ENCODE results near the gene ORC5.
"Not testable (repeated sequence)": the region's sequence is repeated elsewhere in the genome, so short reads cannot be mapped to it uniquely, and the experiment has no call there.

ORC5 gene

GRCh38 chr7:104207731-104208420 lies at the start of gene ORC5:
Gene ORC5 (minus strand): TSS chr7:104208013. CDS start chr7:104207904, 109 bp downstream.
- DNase-seq: peak; percentile 40 to 45

GRCh38 chr7:104255616-104256015 lies 47.8 kb upstream of the ORC5 start:
- DNase-seq: no peak

GRCh38 chr7:104255194-104255593 lies 47.4 kb upstream of the ORC5 start:
- DNase-seq: no peak

GRCh38 chr7:104254696-104255095 lies 46.9 kb upstream of the ORC5 start:
- no peak for DNase-seq

- DNase-seq: no peak
Measured at GRCh38 chr7:104252409-104253134, 44.8 kb upstream of the ORC5 start.

GRCh38 chr7:104242638-104243037 lies 34.8 kb upstream of the ORC5 start:
- DNase-seq: no peak

- DNase-seq: no peak
Measured at GRCh38 chr7:104241538-104242209, 33.9 kb upstream of the ORC5 start.

- DNase-seq: no peak
Measured at GRCh38 chr7:104241135-104241534, 33.3 kb upstream of the ORC5 start.

- no peak for DNase-seq
Measured at GRCh38 chr7:104240401-104240800, 32.6 kb upstream of the ORC5 start.

GRCh38 chr7:104234990-104235389 lies 27.2 kb upstream of the ORC5 start:
- DNase-seq: not testable (repeated sequence)

- peak in 1 of 2 donors; percentile 1 for DNase-seq
Measured at GRCh38 chr7:104231054-104232046, 23.5 kb upstream of the ORC5 start.

- DNase-seq: no peak
Measured at GRCh38 chr7:104230606-104231005, 22.8 kb upstream of the ORC5 start.

- no peak for DNase-seq
Measured at GRCh38 chr7:104228442-104228841, 20.6 kb upstream of the ORC5 start.

- DNase-seq: no peak
Measured at GRCh38 chr7:104225451-104225850, 17.6 kb upstream of the ORC5 start.

GRCh38 chr7:104217620-104218019 lies 9.8 kb upstream of the ORC5 start:
- DNase-seq: no peak

- no peak for DNase-seq
Measured at GRCh38 chr7:104209063-104209462, 1.2 kb upstream of the ORC5 start.

- DNase-seq: no peak
Measured at GRCh38 chr7:104208421-104208780, 588 bp upstream of the ORC5 start.

- DNase-seq: no peak
Measured at GRCh38 chr7:104207348-104207730, 474 bp downstream of the ORC5 start.

GRCh38 chr7:104206841-104207240 lies 972 bp downstream of the ORC5 start:
- no peak for DNase-seq

GRCh38 chr7:104198673-104199278 lies 9.0 kb downstream of the ORC5 start:
- no peak for DNase-seq

GRCh38 chr7:104196161-104196560 lies 11.7 kb downstream of the ORC5 start:
- DNase-seq: no peak

GRCh38 chr7:104192434-104192833 lies 15.4 kb downstream of the ORC5 start:
- no peak for DNase-seq

Measured in bone marrow (tissue), 2 donors.